Measurements from ENCODE around the gene GRID2.

DNA sequence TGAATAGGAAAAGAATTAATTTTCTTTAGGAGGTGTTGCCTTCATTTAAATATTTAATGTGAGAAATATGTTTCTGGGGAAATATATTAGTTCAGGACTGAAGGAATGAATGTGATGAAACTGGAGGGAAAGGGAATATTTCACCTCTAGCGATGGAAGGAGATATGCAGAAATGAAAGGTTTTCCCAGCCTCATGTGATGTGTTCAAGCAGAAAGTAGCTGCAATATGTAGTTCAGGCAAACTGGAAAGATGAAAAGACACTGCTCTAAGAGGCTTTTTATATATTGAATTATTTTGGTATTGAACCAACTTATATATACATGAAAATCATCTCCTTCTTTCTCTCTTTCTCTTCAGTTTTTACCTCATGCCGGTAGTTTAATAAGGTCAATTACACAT lies 3.4 kb downstream of the GRID2 start:
- no peak for TF ChIP-seq CTCF (conservative IDR thresholded peaks at IDR 0.05; ENCODE audit: low read depth, low read length)
- TF ChIP-seq EZH2 (IDR thresholded peaks at IDR 0.05; ENCODE audit: low read length, unreplicated experiment) = no peak
- no peak for TF ChIP-seq EZH2phosphoT487 (IDR thresholded peaks at IDR 0.05; ENCODE audit: borderline replicate concordance, low read length)
